HG03135 (cell line): ENCODE measurements around the gene DUSP12.

Experiments used
- ATAC-seq: cut with Tn5 transposase; IDR thresholded peaks from one replicate; pipeline ENCODE4 v1.9.1; 2021; ENCODE audit warnings: mild to moderate bottlenecking, moderate library complexity; ENCODE audit not compliant: unreplicated experiment

The DUSP12 gene

GRCh38 chr1:161726473-161727255 is 22.9 kb upstream of the DUSP12 start:
- ATAC-seq = peak; percentile 56

GRCh38 chr1:161727256-161727924 is 22.2 kb upstream of the DUSP12 start:
- no peak for ATAC-seq

GRCh38 chr1:161728376-161729226 is 21.0 kb upstream of the DUSP12 start:
- ATAC-seq = no peak

- ATAC-seq = no peak
These were observed 19.5 kb upstream of the DUSP12 start for GRCh38 chr1:161730050-161730564.

- no peak for ATAC-seq
These were observed 18.3 kb upstream of the DUSP12 start for GRCh38 chr1:161731241-161731640.

- no peak for ATAC-seq
These were observed 17.4 kb upstream of the DUSP12 start for GRCh38 chr1:161731981-161732718.

GRCh38 chr1:161733526-161733925 is 16.1 kb upstream of the DUSP12 start:
- ATAC-seq = no peak

- no peak for ATAC-seq
These were observed 13.7 kb upstream of the DUSP12 start for GRCh38 chr1:161735837-161736236.

- ATAC-seq = no peak
These were observed 13.1 kb upstream of the DUSP12 start for GRCh38 chr1:161736335-161736969.

- no peak for ATAC-seq
These were observed 12.0 kb upstream of the DUSP12 start for GRCh38 chr1:161737625-161738024.

GRCh38 chr1:161738627-161739287 is 10.8 kb upstream of the DUSP12 start:
- ATAC-seq = peak; percentile 63

GRCh38 chr1:161739865-161740566 is 9.6 kb upstream of the DUSP12 start:
- ATAC-seq = no peak

- no peak for ATAC-seq
These were observed 8.7 kb upstream of the DUSP12 start for GRCh38 chr1:161740921-161741320.

GRCh38 chr1:161743231-161743630 is 6.4 kb upstream of the DUSP12 start:
- ATAC-seq = no peak

- no peak for ATAC-seq
These were observed 1.8 kb upstream of the DUSP12 start for GRCh38 chr1:161747801-161748200.

- ATAC-seq = no peak
These were observed 14.0 kb downstream of the DUSP12 start for GRCh38 chr1:161763522-161764098.

GRCh38 chr1:161766102-161766981 is 16.8 kb downstream of the DUSP12 start, which contains the start of gene ATF6:
Gene ATF6, plus strand, starts transcription at chr1:161766320. Its CDS starts 41 bp downstream, at chr1:161766361.
- peak; percentile 57 for ATAC-seq
